GM19324 (cell line): ENCODE measurements around the gene APLP2.
"Not testable (repeated sequence)": the region's sequence is repeated elsewhere in the genome, so short reads cannot be mapped to it uniquely, and the experiment has no call there.

ENCODE experiments used
- ATAC-seq: cut with Tn5 transposase; IDR thresholded peaks from one replicate; pipeline ENCODE4 v1.9.1; 2021; ENCODE audit warnings: mild to moderate bottlenecking, moderate library complexity; ENCODE audit not compliant: unreplicated experiment, low FRiP score

APLP2 gene

GRCh38 chr11:130163346-130164220 is 93.9 kb downstream of the APLP2 start:
- ATAC-seq, result no peak

- ATAC-seq, result no peak
These were observed 94.5 kb downstream of the APLP2 start for GRCh38 chr11:130164221-130164570.

GRCh38 chr11:130165601-130166456 is 96.1 kb downstream of the APLP2 start:
- ATAC-seq, result no peak

GRCh38 chr11:130166457-130166784 is 96.7 kb downstream of the APLP2 start:
- ATAC-seq, result no peak

GRCh38 chr11:130167146-130167545 is 97.5 kb downstream of the APLP2 start:
- ATAC-seq, result no peak

GRCh38 chr11:130168105-130168504 is 98.4 kb downstream of the APLP2 start:
- ATAC-seq, result no peak

- no peak for ATAC-seq
These were observed 100.7 kb downstream of the APLP2 start for GRCh38 chr11:130170345-130170744.

GRCh38 chr11:130171534-130171933 is 101.8 kb downstream of the APLP2 start:
- ATAC-seq, result no peak

- ATAC-seq, result not testable (repeated sequence)
These were observed 102.3 kb downstream of the APLP2 start for GRCh38 chr11:130172001-130172400.

- no peak for ATAC-seq
These were observed 104.9 kb downstream of the APLP2 start for GRCh38 chr11:130174642-130175041.

GRCh38 chr11:130175898-130176297 is 106.2 kb downstream of the APLP2 start:
- no peak for ATAC-seq

GRCh38 chr11:130177782-130178181 is 108.1 kb downstream of the APLP2 start:
- no peak for ATAC-seq

- no peak for ATAC-seq
These were observed 109.0 kb downstream of the APLP2 start for GRCh38 chr11:130178441-130179339.

- no peak for ATAC-seq
These were observed 110.0 kb downstream of the APLP2 start for GRCh38 chr11:130179396-130180306.

- ATAC-seq, result no peak
These were observed 110.8 kb downstream of the APLP2 start for GRCh38 chr11:130180491-130180890.

GRCh38 chr11:130180896-130181294 is 111.2 kb downstream of the APLP2 start:
- ATAC-seq, result no peak

GRCh38 chr11:130181295-130182272 is 111.9 kb downstream of the APLP2 start:
- ATAC-seq, result peak; percentile 76

- ATAC-seq, result no peak
These were observed 114.3 kb downstream of the APLP2 start for GRCh38 chr11:130183878-130184610.
